DMS53 treated with DMSO at 0.1 percent for 48 hours (cell line): Measurements from ENCODE around the gene COX7A1.
"Not testable (repeated sequence)": the region's sequence is repeated elsewhere in the genome, so short reads cannot be mapped to it uniquely, and the experiment has no call there.

Source experiments
- DNase-seq: peaks from one replicate; lab custom pipeline; 2025; ENCODE audit not compliant: unreplicated experiment; lab: John Stamatoyannopoulos, UW

COX7A1 gene

DNA sequence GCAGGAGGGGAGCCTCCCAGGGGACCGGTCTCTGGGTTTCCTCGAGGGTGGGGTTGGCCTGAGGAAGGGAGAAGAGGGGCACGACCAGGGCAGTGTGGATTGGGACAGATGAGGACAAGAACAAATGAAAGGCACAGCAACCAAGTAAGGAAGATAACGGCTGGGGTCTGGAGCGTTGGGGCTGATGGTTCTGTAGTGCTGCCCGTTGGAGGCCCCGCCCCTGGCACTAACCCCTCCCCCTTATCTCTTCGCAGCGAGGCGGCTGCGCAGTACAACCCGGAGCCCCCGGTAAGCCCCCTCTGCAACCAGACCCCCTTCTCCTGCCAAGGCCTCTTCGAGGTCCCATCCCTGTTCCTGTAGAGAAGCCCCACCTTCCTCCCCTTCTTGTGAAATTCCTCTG, 10.2 kb downstream of the COX7A1 start:
- no peak for DNase-seq

DNA sequence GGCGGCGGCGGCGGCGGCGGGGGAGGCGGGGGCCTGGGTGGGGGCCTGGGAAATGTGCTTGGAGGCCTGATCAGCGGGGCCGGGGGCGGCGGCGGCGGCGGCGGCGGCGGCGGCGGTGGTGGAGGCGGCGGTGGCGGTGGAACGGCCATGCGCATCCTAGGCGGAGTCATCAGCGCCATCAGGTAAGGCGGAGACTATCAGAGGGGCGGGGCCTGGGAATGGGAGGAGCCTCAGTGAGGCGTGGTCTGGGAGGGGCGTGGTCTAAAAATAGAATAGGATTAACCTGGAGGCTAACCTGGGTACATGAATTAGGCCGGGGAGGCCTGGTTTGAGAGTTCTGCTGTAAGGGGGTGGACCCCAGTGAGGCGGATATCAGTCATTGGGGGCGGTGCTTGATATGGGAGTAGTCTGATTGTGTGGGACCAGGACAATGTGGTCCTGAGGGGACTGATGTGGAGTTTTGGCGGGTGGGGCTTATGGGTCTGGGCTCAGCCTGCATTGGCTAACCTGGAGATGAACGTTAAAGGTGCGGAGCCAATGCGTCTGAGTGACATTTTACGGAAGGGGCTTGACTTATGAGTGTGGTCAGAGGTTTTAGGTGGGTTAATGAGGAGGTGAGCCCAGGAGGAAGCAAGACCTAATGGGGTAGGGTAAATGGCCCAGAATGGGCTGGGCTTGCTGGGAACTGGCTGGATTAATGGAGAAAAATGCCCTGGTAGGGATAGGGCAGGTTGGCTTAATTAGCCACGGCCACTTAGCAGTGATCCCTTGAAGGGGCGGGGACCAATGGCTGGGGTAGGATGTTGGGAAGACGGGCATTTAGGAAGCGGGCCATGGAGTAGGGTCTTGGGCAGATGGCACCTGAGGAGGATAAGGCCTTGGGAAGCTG, 11.0 kb downstream of the COX7A1 start:
- peak; percentile 60 for DNase-seq

DNA sequence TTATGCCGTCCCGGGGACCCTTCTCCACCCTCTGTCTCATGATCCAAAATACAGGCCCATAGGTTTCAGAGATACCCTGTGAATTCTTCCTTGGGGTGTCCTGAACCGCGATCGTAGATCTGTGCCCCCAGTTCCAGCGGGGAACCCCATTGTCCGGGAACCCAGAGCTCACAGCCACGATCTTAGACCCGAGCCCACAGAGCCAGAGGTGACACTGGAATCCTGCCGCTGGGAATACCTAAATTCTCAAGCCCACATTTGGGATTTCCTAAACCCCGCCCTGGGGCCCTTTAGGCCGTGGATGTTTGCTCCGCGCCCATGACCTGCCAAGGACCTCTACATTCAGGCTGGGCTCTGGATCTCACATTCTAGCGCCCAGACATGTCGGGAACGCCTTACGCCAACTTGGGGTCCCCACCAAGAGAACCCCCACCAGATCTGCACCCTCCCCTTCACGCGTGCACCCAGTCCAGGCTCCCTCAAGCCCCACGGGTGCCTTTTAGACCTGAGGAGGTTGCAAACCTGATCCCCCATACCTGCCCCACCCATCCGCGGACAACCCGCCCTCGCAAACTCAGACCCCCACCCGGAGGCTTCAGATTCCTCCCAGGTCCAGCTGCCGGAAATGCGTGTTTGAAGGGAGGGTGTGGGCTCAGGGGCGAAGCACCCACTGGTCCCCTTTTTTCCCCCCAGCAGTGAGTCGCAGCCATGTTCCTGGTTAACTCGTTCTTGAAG, 11.8 kb downstream of the COX7A1 start:
- DNase-seq, result peak; percentile 57

DNA sequence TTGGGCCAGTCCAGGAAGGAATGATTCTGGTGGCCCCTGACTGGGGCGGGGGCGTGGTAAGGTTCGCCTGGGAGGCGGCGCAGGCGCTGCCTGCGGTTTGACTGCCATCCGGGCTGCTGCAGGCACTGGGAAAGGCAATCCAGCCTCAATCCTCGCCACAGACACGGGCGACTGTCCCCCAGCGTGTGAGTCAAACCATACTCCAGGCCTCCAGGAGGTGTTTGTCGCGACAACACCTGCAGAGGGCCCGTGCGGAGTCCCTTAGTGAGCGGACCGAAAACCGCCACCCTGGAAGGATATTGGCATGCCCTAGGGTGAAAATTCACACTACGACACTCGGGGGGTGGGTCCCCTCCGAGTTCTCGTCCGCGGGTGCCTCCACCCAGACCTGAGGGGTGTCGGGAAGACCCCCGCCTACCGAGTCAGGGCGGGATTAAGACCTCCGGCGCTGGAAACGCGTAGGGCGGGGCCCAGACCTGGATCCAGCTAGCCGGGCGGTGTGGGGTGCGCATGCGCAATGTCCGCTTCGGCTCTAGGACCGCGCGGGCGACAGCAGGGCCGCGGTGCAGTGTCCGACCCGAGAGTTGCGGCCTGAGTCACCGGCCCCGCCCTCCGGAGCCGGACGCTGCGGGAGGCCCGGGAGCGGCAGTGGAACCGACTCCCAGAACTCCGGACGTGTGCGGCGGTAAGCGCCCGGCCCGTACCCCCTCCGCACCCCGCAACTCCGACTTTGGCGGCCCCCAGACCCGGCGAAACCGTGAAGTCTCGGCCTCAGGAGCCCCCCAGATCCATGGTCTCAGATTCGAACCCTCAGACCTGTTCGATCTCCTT, 12.6 kb downstream of the COX7A1 start, which contains the start of gene CAPNS1:
CAPNS1 (plus strand) TSS at position 594 of the 831 bp plus-strand sequence. CDS start 946 bp downstream, outside the sequence.
- peak; percentile 94 for DNase-seq

DNA sequence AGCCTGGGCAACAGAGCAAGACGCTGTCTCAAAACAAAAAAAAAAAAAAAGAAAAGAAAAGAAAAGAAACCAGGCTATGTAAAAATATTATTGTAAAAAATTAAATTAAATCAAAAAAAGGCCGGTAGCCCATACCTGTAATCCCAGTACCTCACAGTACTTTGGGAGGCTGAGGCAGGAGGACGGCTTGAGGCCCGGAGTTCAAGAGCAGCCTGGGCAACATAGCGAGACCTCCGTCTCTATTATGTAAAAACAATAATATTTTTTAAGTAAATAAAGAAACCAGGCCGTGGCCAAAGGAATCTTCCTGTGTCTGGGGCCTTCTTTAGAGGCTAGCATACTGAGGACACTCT, 13.2 kb downstream of the COX7A1 start:
- no peak for DNase-seq

DNA sequence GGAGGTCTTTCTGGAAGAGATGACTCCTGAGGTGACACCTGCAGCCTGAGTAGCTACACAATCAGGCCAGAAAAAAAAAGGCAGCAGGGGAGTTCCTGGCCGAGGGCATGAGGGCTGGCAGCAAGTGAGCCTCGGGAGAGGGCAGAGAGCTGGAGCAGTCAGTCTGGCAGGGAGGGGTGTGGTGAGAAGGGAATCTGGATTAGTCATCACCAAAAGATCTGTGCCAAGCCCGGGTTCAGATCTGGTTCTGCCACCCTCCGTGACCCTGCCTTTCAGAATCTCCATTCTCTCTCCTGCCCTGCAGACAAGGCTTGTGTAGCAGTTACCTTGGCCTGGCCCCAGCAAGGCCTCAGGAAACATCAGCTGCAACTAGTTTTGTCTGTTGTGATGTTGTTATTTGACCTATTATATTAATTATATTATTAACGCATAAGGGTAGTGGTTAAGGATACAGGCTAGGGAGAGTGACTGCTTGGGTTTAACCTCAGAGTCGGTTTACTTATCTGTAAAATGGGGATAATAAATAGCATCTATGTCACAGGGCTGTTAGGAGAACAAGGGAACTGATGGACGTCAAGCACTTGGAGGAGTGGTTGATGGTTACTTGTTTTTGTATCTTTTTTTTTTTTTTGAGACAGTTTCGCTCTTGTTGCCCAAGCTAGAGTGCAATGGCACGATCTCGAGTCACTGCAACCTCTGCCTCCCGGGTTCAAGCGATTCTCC, 15.1 kb downstream of the COX7A1 start:
- DNase-seq, result peak; percentile 70

DNA sequence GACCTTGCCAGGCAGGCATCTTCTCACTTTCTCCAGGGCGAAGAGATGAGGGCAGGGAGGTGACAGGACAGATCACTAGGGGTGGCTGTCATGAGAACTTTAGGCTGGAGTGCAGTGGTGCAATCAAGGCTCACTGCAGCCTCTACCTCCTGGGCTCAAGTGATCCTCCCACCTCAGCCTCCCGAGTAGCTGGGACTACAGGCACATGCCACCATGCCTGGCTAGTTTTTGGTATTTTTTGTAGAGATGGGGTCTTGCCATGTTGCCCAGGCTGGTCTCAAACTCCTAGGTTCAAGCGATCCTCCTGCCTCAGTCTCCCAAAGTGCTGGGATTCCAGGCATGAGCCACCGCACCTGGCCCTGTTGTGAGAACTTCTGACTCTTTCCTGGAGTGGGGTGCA, 17.4 kb downstream of the COX7A1 start:
- not testable (repeated sequence) for DNase-seq

DNA sequence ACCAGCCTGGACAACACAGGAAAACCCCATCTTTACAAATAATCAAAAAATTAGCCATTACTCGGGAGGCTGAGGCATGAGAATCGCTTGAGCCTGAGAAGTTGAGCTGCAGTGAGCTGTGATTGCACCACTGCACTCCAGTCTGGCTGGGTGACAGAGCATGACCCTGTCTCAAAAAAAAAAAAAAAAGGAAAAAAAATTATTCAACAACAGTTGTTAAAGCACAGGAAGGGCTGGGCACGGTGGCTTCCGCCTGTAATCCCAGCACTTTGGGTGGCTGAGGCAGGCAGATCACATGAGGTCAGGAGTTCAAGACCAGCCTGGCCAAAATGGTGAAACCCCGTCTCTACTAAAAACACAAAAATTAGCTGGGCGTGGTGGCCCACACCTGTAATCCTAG, 21.0 kb downstream of the COX7A1 start:
- DNase-seq, result not testable (repeated sequence)

DNA sequence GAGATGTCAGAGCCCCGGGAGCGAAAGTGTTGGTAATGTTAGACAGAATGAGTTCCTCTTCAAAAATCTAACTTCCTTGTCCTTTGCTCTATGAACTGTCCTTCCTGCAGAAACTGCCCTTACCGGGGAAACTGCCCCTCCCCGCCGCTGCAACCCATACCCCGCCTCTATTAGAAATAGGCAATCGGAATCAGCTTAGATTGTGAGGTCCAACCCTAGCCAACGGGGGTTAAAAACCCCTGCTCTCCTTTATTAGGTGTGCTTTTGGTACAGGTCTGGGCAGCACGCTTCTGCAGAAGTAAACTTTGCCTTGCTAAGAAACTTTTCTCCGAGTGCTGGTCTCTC, 23.9 kb downstream of the COX7A1 start:
- DNase-seq, result no peak

DNA sequence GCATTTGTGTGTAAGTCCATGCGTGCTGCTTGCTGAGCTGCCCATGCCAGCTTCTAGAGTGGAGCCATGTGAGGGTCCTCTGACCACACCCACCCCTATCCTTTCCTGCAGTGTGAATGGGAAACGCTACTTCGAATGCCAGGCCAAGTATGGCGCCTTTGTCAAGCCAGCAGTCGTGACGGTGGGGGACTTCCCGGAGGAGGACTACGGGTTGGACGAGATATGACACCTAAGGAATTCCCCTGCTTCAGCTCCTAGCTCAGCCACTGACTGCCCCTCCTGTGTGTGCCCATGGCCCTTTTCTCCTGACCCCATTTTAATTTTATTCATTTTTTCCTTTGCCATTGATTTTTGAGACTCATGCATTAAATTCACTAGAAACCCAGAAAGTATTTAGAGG, 26.7 kb downstream of the COX7A1 start:
- no peak for DNase-seq

DNA sequence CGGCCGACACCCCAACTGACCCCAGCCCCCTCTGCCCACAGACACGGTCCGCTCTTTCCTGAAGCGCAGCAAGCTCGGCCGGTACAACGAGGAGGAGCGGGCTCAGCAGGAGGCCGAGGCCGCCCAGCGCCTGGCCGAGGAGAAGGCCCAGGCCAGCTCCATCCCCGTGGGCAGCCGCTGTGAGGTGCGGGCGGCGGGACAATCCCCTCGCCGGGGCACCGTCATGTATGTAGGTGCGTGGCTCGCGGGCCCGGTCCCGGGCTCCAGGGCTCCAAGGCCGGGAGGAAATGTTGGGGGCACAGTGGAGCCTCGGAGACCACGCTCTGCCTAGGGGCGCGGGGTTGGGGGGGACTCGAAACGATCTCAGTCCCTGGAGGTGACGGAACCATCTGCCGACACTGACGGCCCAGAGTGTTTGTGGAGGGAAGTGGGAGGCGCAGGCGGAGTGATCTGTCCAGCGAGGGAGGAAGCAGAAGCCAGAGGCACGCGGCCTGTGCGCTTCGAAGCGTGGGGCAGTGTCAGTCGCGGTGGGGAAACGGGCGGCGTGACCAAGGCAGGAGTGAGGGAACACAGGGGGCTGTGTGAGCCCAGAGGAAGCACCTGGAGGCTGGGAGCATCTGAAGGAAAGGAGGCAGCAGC, 30.6 kb downstream of the COX7A1 start:
- no peak for DNase-seq

DNA sequence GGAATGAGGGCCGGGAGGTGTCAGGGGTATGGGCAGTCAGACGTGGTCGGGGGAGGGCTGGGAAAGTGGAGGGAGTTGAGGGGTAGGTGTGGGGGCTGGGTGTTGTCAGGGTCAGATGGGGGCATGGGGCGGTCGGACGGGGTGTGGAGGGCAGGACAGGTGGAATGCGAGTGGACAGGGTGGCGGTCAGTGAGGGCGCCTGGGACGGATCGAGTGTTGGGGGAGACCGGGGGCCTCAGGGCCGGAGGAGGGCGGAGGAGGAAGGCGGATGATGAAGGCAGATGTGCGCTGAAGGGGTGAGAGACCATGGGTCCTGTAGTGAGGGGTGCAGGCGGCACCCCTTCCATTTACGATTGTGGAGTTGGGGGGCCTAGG, 31.3 kb downstream of the COX7A1 start:
- DNase-seq, result no peak

DNA sequence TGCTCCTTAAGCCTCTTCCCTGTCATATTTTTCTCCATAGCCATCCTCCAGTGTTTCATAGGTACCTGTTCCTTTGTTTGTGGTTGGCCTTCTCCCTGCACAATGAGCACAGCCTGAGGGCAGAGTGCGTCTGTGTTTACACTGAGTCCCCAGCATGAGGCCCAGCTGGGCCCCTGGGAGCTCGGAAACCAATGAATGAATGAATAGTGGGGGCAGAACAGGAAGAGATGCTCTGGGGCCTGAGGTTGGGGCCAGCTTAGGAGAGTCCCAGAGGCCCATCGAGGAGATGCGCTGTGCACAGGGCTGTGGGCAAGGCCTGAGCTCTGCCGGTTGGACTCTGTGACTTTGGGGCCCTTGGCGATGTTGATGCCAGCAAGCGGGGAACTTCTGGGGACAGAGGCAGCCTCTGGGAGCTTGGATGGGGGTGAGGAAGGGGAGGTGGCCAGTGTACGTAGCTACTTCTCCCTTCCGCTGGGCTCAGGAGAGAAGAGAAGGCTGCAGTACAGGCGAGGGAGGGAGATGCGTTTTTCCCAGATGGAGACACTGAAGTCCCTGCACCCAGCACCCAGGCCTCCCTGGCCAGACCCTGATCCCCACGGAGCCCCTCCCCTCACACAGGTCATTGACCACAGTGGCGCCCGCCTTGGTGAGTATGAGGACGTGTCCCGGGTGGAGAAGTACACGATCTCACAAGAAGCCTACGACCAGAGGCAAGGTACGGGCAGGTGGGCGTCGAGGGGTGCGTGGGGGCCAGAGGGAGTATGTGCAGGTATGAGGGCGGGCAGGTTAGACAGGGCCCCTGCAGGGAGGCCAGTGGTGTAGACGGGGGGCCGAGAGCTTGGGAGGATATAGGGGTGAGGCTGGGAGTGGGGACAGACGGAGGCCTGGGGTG, 31.9 kb downstream of the COX7A1 start:
- no peak for DNase-seq

DNA sequence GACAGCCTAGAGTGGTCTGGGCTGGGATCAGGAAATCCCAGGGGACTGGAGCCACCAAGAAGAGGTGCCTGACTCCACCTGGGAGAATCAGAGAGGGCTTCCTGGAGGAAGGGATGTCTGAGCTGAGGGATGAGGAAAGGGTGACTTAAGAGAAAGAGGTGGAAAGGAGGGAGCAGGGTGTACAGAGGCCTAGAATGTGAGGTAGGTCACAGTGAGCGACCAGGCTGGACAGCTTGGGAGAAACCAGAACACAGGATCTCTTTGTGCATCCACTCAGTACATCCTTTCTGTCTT, 36.0 kb downstream of the COX7A1 start:
- no peak for DNase-seq

DNA sequence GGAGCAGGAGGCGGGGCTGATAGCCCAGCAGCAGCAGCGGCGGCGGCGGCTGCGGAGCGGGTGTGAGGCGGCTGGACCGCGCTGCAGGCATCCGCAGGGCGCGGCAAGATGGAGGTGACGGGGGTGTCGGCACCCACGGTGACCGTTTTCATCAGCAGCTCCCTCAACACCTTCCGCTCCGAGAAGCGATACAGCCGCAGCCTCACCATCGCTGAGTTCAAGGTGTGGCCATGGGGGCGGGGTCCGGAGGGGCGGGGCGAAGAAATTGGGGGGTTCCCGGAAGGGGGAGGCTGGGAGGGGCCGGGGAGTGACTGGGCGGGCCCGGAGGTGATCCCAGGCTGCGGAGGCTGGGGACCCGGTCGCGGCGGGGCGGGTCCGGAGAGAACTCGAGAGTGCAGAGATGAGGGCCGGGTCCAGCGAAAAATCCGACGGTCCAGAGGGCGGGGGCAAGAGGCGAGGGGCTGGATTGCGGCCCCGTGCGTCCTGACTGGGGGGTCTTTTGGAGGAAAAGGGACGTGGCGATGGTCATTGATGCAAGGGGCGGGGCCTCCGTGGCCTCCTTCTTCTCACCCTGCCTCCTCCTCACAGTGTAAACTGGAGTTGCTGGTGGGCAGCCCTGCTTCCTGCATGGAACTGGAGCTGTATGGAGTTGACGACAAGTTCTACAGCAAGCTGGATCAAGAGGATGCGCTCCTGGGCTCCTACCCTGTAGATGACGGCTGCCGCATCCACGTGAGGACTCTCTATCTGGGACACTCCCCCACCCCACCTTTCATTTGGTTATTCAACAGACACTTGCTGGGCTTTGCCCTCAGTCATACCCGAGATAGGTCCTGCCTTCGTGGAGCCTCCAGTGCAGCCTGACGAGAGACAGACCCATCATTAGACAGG, 36.5 kb downstream of the COX7A1 start, which contains the start of gene TBCB:
TBCB (plus strand) TSS at position 16 of the 891 bp plus-strand sequence; CDS start at position 109, 93 bp downstream.
- DNase-seq, result no peak

DNA sequence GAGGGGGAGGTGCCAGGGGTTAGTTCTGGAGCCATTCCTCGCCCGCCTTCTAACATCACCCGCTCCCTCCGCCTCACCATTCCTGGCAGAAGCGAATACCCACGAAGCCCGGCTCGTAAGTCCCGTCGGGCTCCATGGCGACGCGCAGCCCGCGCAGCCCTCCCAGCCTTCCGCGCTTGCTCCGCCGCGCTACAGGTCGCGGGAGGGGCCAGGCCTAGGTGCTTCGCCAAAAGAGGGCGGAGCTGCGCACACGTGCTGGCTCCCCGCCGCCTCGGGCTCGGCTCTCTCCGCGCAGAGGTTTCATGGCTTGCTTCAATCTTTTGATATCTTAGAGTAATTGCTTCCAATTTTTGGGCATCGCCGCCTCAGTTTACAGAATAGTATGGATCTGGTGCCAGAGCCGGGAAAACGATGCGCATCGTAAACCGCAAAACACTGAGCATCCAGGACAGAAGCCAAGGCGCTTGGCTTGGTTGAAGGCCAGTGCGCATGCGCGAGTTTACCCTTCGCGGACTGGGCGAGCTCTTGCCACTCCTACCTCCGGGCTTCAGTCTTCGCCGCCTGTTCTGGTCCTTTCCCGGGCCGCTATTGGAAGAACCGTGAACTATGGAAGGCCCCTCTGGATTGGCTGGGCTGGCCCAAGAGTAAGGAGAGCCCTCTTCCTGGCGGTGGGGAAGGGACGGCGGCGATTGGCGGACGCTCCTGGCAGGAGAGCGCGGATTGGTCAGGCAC, 37.4 kb downstream of the COX7A1 start, which contains the start of gene POLR2I:
POLR2I (minus strand) TSS at position 155 of the 732 bp plus-strand sequence; CDS start at position 136, 19 bp downstream.
- peak; percentile 100 for DNase-seq

DNA sequence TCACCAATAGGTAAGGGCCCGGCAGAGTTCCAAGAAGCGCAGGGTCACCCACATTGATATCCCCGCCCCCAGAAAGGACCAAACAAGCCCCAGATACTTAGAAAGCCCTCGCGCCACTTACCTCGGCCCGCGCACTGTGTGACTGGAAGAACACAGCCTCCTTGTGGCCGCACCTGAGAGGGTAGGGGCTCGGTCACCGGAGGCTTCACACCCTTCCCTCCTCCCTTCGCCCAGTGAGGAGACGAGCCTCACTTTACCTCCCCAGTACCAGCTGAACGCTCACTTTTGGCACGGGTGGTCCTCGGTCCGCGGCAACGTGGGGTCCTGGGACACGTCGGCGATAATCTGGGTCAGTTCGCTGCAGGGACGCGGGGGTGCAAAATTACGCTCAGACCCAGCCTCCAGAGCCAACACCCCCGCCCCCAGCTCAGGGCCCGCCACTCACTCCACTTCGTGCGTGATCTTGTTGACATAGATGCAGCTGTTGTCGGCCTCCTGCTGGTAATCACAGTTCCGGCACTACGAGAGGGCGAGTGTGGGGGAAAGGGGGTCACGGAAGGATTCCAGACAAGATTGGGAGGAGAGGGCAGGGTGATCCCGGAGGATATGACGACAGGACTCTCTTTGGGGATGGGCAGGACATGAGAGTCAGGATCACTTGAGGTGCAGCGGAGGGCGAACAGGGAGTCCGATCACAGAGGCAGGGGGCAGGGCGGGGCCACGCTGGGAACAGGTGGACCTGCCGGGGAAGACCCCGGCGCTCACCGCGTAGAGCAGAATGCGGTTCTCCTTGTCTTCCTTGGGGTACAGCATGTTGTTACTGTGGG, 38.1 kb downstream of the COX7A1 start:
- DNase-seq, result peak; percentile 38
